Activated B cell treated with CpG ODN at 0.5 μM for 24 hours (primary cell): Measurements from ENCODE around the gene PDE4B. TPM values are rescaled to one million over a fixed set of nuclear protein-coding genes. Genes with fewer than 3 reads are reported as not detected.

Experiments
- ATAC-seq: fragments of 200-7000 bp; cut with Tn5 transposase; one replicate; pipeline ENCODE4 v1.10.0; 2021; ENCODE audit warnings: low read depth, mild to moderate bottlenecking, moderate library complexity
- CTCF ChIA-PET: fragments of 350-600 bp; sonication (Branson Sonifier 250); formaldehyde crosslinking; loops from one replicate; lab custom pipeline; 2021; ENCODE audit warnings: antibody characterized with exemption; lab: Charles Lee
- POLR2A ChIA-PET: fragments of 350-600 bp; sonication (Branson Sonifier 250); formaldehyde crosslinking; loops from one replicate; lab custom pipeline; 2021; ENCODE audit warnings: antibody characterized with exemption; lab: Charles Lee
- DNase-seq: peaks from one replicate; pipeline ENCODE4 v3.0.0; 2022
- H3K27ac Mint-ChIP-seq: one replicate; pipeline ENCODE4 v1.8.0; 2020; ENCODE audit warnings: mixed read lengths
- H3K27me3 Mint-ChIP-seq: one replicate; pipeline ENCODE4 v1.8.0; 2021; ENCODE audit warnings: mixed read lengths
- H3K36me3 Mint-ChIP-seq: one replicate; pipeline ENCODE4 v1.8.0; 2021; ENCODE audit warnings: low read depth, mixed read lengths
- H3K4me1 Mint-ChIP-seq: one replicate; pipeline ENCODE4 v1.8.0; 2021; ENCODE audit warnings: mixed read lengths
- H3K4me3 Mint-ChIP-seq: one replicate; pipeline ENCODE4 v1.8.0; 2020; ENCODE audit warnings: mild to moderate bottlenecking, mixed read lengths
- H3K9me3 Mint-ChIP-seq: one replicate; pipeline ENCODE4 v1.8.0; 2020; ENCODE audit warnings: mixed read lengths
- CTCF ChIP-seq: fragments of 200-600 bp; IDR thresholded peaks from one replicate; pipeline ENCODE4 v1.8.0; 2022; ENCODE audit warnings: antibody characterized with exemption, mild to moderate bottlenecking
- intact Hi-C: fragments of 100-400 bp; cut with micrococcal nuclease; formaldehyde crosslinking; loops from one replicate; pipeline ENCODE4 v1.15.1; 2024
- total RNA-seq: library from RNA; stranded (reverse); gene quantifications from 2 replicates; pipeline ENCODE4 v1.2.3, GENCODE V29; 2022

Gene PDE4B
- total RNA-seq, 1 donor from 2014 or later, result 84.1 TPM

GRCh38 chr1:66175098-66175497, 382.4 kb downstream of the PDE4B start:
- intact Hi-C loops, result no loop called here
- POLR2A ChIA-PET, result no interaction called here
- CTCF ChIA-PET, result no interaction called here
- Mint-ChIP-seq H3K27me3 (no peaks in the 10 kb centered on the region), H3K4me3 (no peak overlapping the region), H3K27ac (no peak overlapping the region), H3K4me1 (no peaks in the 10 kb centered on the region), H3K9me3 (no peaks in the 10 kb centered on the region), H3K36me3 (no peaks in the 10 kb centered on the region)
- ATAC-seq (no peak), DNase-seq (no peak)
- TF ChIP-seq CTCF, result no peak

- no peak for TF ChIP-seq CTCF
Measured at GRCh38 chr1:66175581-66175980, 382.9 kb downstream of the PDE4B start.

GRCh38 chr1:66176012-66176715, 383.5 kb downstream of the PDE4B start:
- Mint-ChIP-seq H3K4me3 (no peak overlapping the region), H3K36me3 (no peaks in the 10 kb centered on the region), H3K27ac (no peak overlapping the region), H3K4me1 (no peaks in the 10 kb centered on the region), H3K27me3 (no peaks in the 10 kb centered on the region), H3K9me3 (no peaks in the 10 kb centered on the region)
- ATAC-seq (no peak), DNase-seq (no peak)
- POLR2A ChIA-PET, result no interaction called here
- intact Hi-C loops, result no loop called here
- TF ChIP-seq CTCF, result no peak
- CTCF ChIA-PET, result no interaction called here

More at GRCh38 chr1:66175581-66175980, 382.9 kb downstream of the PDE4B start:
- POLR2A ChIA-PET, result no interaction called here
- Mint-ChIP-seq H3K36me3 (no peaks in the 10 kb centered on the region), H3K27me3 (no peaks in the 10 kb centered on the region), H3K4me3 (no peak overlapping the region), H3K4me1 (no peaks in the 10 kb centered on the region), H3K9me3 (no peaks in the 10 kb centered on the region), H3K27ac (no peak overlapping the region)
- intact Hi-C loops, result no loop called here
- CTCF ChIA-PET, result no interaction called here
- ATAC-seq (no peak), DNase-seq (no peak)

GRCh38 chr1:66176832-66177231, 384.1 kb downstream of the PDE4B start:
- no peak for ATAC-seq
- H3K27ac Mint-ChIP-seq, result no peak overlapping the region
- intact Hi-C loops, result no loop called here
- H3K4me3 Mint-ChIP-seq, result no peak overlapping the region
- DNase-seq, result no peak
- CTCF ChIA-PET, result no interaction called here
- POLR2A ChIA-PET, result no interaction called here
- H3K4me1 Mint-ChIP-seq, result no peaks in the 10 kb centered on the region
- no peaks in the 10 kb centered on the region for H3K9me3 Mint-ChIP-seq
- no peak for TF ChIP-seq CTCF
- H3K27me3 Mint-ChIP-seq, result peaks cover 3% of the 10 kb centered on the region
- no peaks in the 10 kb centered on the region for H3K36me3 Mint-ChIP-seq

- no peak for DNase-seq
Measured at GRCh38 chr1:66177510-66177909, 384.8 kb downstream of the PDE4B start.

More at GRCh38 chr1:66177510-66177909, 384.8 kb downstream of the PDE4B start:
- intact Hi-C loops, result no loop called here
- no peak for TF ChIP-seq CTCF
- POLR2A ChIA-PET, result no interaction called here
- Mint-ChIP-seq H3K4me3 (no peak overlapping the region), H3K4me1 (no peaks in the 10 kb centered on the region), H3K36me3 (no peaks in the 10 kb centered on the region), H3K27me3 (peaks cover 3% of the 10 kb centered on the region), H3K27ac (no peak overlapping the region), H3K9me3 (no peaks in the 10 kb centered on the region)
- CTCF ChIA-PET, result no interaction called here
- no peak for ATAC-seq
